GM21737 (cell line): ENCODE measurements around the gene EQTN.

Experiments used
- ATAC-seq: cut with Tn5 transposase; IDR thresholded peaks from one replicate; pipeline ENCODE4 v1.9.1; 2021; ENCODE audit warnings: mild to moderate bottlenecking, moderate library complexity; ENCODE audit not compliant: unreplicated experiment

Gene EQTN

DNA sequence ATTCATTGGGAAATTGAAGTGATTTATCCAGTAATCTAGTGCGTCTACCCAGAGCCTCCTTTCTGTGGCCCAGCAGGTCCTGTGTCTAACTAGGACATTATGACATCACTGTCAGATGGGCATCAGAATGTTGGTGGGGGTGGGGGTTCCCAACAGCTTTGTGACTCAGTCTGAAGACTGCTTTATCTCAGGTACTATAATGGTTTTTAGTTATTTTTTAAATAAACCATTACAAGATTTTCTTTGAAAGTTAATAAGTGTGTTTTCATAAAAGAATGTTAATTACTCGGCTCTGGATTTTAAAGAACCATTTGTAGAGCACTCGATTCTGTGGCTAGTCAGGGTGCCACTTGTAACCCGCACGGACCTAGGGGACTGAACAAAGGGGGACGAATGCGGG, at the start of gene EQTN:
EQTN (minus strand) TSS at position 101 of the 400 bp plus-strand sequence; CDS start at position 6, 95 bp downstream.
- ATAC-seq: no peak

DNA sequence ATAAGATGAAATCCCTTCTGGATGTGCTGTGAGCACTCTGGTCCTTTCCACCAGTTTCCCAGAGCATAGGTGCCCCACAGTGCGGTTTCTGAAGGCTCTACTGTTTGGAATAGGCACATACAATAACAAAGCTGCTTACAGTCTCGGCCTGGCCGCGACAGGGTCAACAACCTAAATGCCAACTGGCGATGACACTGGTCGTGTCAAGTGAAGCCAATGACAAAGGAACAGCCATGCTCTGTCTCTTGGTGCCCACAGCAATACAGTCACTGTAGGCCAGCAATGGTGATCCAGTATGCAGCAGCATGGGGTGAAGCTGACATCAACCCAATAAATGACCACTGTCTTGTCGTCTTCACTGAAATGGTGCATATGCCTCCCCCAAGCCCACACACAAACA, 47.8 kb upstream of the EQTN start:
- ATAC-seq: no peak

DNA sequence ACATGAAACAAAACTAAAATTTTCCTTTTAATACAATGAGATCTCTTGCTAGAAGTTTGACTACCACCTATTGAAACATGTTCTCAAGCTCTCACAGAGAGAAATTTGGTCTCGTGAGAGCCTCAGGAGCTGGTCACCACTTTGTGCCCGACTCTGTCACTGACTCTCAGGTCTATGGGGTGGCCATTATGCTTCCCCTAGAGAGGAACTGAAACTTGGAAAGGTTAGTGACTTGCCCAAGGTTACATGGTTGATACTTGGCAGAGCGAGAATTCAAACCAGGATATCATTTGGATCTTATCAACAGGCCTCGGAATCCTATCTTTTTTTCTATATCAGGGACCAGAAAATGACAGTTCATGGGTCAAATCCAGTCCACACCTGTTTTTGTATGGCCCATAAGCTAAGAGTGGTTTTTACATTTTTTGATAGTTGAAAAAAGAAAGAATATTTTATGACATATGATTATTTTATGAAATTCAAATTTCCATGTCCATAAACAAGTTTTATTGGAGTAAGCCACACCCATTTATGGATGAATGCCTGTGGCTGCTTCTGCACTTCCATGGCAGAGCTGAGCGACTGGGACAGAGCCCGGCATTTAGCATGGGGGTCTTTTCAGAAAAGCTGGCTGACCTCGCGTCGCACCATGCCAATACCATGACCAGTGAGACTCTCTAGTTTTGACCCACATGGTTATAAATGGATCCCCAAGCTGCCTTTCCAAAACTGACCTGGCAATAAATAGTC, 44.8 kb upstream of the EQTN start:
- no peak for ATAC-seq

DNA sequence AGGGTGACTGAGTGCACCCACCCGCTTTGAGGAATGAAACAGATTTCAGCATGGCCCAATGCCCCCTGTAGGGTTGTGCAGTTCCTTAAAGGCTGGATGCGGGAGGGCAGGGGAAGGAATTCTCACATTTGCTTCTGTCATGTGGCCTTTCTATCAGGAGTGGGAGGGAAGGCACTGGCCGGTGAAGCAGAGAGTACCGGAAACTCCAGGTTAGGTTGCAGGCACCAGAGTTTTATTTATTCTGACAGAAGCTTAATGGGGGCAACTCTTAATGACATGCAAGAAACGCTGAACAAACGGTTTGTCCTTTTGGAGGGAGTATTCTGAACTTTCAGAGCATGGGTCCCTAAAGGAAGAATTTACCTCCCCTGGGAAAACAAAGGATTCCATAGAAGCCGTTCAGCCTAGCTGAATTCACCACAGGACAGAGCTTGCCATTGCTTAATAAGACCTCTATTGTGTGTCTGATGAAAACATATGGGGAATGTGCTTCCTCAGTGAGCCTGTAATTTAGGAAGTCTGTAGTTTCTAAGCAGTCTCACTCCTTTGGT, 44.1 kb upstream of the EQTN start:
- no peak for ATAC-seq

DNA sequence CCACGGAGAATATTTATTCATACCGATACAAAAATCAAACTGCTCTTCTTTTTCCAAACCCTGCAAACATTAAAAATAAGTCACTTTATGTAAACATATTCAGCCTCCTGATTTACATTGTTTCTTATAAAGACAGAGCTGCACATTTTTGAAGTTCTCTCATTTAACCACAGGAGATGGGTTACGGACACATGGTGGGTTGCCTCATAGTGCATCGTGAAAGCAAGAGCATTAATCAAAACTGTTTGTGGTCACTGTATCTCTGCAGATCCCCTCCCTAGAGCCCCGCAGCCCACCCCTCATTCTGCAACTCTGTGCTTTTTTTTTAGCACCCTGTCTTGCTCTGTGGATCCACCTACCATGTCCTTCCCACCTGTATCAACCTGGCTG, 43.3 kb upstream of the EQTN start:
- no peak for ATAC-seq

DNA sequence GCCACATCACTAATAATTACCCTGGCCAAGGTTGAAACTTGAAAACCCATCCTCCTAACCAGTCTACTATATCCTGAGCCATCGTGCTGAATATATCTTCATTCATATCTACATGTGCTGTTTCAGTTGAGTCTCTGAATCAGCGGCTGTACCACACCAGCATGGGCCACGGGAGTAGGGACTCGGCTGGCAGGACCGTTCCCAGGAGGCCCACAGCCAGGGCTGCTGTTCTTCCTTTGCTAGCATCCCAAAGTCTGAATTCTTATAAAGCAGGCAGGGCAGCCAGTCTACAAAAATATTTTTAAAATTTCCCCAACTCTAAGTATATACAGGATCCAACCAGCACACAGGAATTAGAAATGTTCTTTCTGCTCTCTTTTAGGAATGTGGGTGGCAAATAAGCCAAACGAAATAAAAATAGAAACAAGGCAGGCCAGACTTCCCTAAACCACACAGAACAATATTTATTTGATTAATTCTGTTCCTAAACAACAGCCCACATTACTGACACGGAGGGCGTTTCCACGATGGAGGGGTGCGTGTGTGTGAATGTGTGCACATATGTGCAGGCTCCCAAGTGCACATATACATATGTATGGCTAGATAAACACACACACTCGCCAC, 42.8 kb upstream of the EQTN start:
- no peak for ATAC-seq

DNA sequence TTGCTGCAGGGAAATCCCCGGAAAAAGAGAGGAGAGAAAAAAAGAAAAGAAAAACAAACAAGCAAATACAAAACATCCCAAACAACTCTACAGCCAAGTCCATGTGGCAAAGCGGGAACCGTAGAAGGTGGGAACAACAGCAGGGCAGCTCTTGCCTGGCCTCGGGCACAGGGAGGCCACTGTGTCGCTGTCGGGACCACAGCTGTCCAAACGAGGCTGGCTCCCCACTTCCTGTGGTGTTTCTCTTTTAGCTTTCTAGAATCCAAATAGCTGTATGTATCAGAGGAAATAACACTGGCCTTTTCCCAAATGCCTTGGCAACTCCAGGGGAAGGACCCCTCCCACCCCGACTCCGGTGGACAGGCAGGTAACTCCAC, 41.6 kb upstream of the EQTN start:
- no peak for ATAC-seq

DNA sequence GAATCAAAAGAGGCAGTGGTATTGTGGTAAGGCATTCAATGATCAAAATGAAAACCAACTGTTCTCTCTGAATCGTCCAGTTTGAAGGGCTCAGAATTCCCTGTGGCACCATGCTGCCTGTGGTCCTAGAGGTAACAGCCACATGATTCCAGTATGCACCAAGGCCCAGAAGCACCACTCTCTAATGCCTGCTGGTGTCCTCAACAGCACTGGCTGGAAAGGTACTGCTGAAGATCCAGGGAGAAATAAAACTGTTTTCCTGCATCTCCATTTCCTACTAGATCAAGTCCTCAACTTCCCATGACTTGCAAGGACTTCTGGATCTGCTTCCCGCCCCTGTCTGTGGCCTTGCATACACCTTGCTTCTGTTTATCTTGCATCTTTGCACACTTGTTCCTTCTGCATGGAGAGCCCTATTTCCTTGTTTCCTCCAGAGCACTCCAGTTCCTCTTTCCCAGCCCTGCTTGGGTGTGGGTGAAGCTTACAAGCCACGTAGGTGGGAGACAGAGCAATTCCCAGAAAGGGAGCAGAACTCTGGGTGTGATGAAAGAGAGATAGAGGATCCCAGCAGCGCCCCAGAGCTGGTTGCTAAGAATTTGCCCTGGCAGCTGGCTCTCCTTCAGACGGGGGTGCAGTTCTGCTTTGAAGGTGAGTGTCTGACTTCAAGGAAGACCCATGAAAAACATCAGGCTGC, 41.0 kb upstream of the EQTN start:
- no peak for ATAC-seq

DNA sequence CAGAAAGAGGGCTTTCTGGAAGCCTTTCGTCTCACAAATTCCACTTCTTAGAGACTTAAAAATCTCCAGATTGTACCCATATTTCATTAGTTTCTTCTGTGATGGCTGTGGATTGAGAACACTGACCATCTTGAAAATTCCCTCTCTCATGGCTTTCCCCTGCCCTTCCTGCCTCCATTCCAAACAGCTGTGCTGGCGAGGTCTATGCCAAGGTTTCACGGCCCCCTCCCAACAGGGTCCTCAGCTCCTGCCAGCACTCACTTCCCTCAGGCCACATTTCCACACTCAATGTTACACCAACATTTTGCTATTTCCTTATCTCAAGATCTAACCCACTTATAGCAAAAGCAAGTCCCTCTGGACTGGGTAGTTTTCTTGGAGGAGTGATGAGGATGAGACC, 40.3 kb upstream of the EQTN start:
- no peak for ATAC-seq

DNA sequence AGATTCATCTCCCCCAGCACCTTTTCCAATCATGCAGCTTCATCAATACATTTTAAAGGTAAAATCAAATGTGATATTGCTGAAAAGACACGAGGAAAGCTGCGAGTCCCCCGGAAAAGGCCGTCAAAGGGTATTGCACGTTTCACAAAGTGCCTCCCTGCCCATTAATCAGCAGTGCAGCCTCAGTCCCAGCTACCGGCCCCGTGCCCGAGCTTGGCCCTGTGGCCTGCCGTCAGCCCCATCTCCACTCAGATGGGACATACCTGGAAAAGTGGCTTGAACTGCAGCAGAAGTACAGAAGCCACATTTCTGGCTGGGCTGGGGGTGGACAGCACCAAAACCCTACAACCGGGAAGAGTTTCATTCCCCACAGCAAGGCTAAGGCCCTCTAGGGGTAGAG, 39.9 kb upstream of the EQTN start:
- no peak for ATAC-seq

DNA sequence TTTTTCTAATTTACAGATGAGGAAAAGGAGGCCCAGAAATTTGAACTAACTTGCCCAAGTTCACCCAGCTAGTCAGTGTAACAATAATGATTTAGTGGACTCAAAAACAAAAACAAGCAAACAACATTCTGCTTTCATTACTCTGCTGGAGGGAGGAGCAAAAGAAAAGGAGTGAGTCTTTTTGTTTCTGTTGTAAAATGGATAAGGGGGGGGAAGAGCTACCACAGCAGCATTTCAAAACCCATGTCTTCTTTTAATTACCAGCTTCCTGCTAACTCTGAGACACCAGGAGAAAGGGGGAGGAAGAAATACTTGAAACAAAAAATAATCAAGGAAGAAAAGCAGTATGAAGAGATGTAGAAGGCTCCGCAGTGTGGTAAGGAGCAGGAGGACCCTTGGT, 39.2 kb upstream of the EQTN start:
- ATAC-seq: no peak

DNA sequence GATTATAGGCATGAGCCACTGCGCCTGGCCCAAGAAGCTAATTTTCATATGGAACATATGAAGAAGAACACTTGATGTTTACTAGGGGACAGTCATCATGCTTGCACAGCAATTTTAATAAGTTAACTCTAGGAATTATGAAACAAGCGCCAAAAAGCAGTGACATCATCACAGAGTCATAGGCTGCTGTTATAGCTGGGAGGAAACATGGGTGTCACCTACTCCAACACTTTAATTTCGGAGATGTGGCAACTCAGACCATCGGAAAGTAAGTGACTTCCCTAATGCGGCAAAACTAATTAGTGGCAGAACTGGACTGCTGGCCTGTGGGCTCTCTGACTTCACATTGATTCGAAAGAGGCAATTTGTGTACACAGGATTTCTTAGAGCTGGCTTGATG, 38.1 kb upstream of the EQTN start:
- no peak for ATAC-seq

DNA sequence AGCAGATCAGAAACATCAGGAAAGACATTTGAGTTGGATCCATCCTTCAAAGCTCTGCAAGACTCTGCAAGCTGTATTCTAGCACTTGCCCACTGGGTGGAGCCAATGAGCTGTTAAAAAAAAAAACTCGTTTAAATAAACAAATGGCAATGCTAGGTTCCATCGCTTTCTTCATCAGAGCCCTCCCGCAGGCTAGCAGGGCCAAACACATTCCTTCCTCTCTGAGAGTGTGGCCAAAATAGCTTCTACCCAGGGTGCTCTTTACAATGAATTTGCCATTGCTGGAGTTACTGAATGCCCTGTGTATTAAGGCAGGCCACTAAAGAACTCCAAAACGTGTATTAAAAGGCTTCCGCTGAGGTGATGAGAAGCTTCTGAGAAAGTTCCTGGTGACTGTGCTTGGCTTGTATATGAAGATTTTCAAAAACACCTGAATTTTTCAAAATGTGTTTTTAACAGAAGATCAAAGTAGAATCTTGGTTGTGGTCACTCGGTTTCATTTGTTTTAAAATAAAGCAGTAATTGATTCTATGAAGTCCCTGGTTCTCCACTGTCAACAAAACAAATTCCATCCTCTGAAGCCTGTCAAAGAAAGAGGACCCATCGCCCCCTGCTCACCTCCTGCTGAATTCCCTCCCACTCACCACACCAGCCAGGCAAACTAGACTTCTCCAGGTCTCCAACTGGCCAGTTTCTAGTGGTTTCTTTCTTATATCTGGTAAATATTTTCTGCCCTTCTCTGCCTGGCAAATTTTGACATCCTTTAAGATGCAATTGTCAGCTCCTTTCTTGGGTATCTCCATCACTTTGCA, 36.5 kb upstream of the EQTN start:
- ATAC-seq: peak; percentile 62

DNA sequence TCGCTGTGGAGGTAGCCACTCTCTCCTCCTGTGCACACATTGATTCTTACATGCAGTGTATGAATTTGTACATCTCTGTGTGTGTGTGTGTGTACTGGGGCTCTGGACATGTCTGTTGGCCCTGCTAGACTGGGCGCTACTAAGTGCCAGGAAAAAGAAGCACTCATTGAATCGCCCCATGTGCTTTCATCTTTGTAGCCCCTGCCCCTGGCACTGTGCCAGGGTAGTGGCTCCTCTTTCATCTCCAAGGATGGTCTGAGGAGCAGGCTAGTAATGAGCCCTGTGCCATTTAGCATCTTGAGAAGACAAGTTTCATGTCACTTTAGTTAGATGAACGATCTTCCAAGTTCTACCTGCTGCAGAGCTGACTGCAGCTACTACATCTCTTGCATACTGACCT, 34.4 kb upstream of the EQTN start:
- no peak for ATAC-seq

DNA sequence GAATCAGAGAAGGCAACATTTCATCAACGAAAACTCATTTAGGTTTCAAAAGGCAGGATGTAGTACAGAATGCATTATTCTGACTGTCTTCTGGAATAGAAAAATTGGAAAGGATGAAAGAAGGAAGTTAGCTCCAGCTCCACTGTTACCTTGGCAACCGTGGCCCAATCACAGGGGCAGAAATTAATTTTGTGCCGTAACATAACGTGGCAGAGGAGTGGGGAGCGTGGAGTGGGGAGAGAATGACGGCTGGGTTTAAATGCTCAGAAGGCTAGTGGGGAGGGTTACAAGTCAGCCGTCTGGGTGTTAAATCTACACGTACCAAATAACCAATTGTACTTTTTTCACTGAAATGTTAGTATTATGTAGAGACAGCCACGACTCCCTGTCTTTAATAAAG, 32.3 kb upstream of the EQTN start:
- ATAC-seq: no peak

DNA sequence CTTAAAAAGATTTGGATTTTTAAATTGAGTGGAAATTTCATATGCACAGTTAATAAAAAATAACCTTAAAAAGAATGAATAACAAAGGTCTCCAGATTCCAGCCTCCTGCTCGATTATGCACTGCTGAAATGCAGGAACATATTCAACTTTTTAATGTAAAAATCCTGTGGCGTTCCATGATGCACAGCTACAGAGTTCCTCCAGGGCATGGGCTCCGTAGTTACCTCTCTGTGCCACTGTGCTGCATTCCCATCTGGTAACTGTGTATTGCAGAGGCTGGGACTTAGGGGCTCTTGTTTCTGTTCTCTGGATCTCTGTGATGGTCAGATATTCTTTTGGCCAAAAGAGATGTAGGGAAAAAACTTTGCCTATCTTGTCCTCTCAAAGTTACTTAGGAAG, 31.5 kb upstream of the EQTN start:
- ATAC-seq: no peak

DNA sequence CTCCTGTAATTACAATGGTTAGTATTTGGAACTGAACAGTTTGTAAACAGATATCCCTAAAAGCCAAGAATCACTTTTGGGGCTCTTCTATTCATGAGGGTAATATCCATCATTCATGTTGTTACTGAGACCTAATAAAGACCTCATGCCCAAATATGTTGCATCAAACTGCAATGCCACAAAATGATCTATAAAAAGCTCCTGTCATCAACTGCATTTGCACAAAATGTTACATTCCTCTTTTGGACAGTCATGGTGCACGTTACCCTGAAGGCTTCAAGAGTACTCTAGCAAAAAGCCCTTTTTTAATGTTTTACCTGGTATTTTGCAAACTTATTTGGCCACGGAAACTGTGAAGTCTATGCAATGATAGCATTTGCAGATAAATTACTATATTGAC, 14.2 kb upstream of the EQTN start:
- ATAC-seq: no peak

DNA sequence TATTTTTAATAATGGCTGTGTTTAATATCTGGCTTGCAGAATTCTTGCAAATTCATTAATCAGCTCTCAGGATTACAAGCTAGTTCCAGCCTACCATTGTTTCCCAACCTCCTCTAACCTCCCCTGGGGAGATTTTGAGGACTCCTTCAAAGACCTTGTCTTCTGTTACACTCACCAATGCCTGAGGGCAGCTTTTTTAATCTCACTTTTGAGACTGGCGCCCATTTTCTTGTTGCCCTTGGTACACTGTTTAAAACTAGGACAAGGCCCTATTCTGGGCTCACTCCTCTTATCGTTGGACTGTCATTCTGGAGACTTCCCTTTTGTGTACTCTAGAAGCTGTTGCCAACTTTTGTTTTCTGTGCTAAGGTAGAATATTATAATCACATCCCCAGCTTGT, 13.6 kb upstream of the EQTN start:
- no peak for ATAC-seq

DNA sequence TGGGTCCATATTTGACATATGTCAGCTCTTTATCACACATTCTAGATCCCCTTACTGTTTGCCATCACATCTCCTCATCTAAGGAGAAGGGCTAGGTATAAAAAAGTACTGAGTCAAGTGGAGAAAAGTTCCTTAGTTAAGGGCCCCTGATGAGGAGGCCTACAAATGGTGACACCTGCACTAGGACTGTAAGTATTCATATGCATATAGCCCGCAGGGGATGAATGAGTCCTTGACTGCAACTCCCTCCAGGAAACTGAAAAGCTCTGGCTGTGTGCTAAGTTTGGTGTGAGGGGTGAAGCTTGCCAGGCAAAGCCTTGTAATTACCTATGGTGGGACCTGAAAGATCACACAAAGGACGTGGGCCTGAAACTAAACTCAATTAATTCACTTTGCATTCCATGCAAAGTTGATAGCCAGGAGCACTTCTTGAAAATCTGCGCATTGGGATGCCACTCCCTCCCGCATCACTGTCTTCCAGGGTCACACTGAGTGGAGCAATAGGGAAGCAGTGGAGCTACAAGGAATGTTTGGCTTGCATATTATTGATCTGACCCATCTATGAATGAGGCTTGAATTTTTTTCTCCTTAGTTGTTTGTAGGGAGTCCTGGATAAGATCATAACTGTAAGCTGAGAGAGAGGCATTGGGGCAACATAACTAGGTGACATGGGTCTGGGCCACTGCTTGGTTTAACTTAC, 11.9 kb upstream of the EQTN start:
- ATAC-seq: no peak

DNA sequence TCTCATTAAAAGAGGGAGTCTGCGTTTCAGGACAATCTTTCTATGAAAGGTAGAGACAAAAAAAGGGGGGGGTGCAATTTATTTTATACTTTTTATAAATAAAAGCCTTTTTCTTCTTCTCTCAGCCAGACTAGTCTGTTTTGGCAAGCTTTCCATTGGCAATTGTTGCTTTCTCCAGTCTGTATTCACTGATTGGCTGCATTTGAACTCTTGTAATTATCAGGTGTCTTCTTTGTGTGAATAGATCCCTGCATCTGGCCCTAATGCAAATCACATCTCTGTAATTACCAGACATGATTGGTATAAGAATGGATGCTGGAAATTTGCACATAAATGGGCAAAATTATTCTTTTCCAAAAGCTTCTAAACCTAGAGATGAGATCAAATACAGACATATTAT, 7.6 kb upstream of the EQTN start:
- no peak for ATAC-seq

DNA sequence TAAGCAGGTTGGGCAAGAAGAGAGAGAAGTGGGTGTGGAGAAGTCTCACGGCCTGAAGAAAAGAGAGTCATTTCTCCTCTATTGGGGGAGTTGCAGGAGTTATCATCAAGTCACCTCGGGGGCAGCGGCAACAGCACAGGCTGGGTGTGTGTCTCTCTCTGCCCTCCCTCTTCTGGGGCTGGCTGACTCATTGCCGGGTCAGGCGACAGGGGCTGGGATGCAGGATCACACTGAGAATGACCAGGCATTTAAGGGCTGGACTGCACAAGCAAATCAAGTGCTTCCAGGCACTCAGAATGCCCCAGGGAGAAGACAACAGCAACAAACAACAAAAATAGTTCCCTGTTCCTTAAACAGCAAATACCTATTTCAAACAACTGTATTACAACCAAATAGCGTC, 6.3 kb upstream of the EQTN start:
- no peak for ATAC-seq
